Nephron (organoid): ENCODE results near the gene PDGFD.

Experiments
- H3K27ac Mint-ChIP-seq, 3 experiments: 2 replicates each; pipeline ENCODE4 v1.8.0; 2020; ENCODE audit warnings: mixed read lengths in 3 of 3, mild to moderate bottlenecking in 2 of 3, moderate library complexity in 1 of 3
- H3K27me3 Mint-ChIP-seq: 2 replicates; pipeline ENCODE4 v1.8.0; 2021; ENCODE audit warnings: low read depth, mild to moderate bottlenecking, moderate library complexity, mixed read lengths
- H3K36me3 Mint-ChIP-seq: 2 replicates; pipeline ENCODE4 v1.8.0; 2020; ENCODE audit warnings: low read depth, mixed read lengths
- H3K4me1 Mint-ChIP-seq: 2 replicates; pipeline ENCODE4 v1.8.0; 2020; ENCODE audit warnings: mixed read lengths
- H3K4me3 Mint-ChIP-seq, 3 experiments: 2 replicates each; pipeline ENCODE4 v1.8.0; 2020; ENCODE audit warnings: mild to moderate bottlenecking in 3 of 3, mixed read lengths in 3 of 3, moderate library complexity in 2 of 3
- H3K9me3 Mint-ChIP-seq: 2 replicates; pipeline ENCODE4 v1.8.0; 2020; ENCODE audit warnings: mixed read lengths
- CTCF ChIP-seq, 3 experiments: fragments of 200-600 bp; sonication (generic); IDR thresholded peaks; one replicate each; pipeline ENCODE4 v1.5.0; 2021; ENCODE audit warnings: antibody characterized with exemption in 3 of 3; ENCODE audit not compliant: unreplicated experiment in 3 of 3

Gene PDGFD

GRCh38 chr11:104033561-104033960, 130.4 kb downstream of the PDGFD start:
- peaks cover 6% of the 10 kb centered on the region for H3K9me3 Mint-ChIP-seq
- no peaks in the 10 kb centered on the region for H3K36me3 Mint-ChIP-seq
- no peaks in the 10 kb centered on the region for H3K27me3 Mint-ChIP-seq

GRCh38 chr11:104033134-104033533, 130.8 kb downstream of the PDGFD start:
- no peak for TF ChIP-seq CTCF (IDR thresholded peaks at IDR 0.05; ENCODE audit: unreplicated experiment in 3 of 3)
- Mint-ChIP-seq H3K36me3 (no peaks in the 10 kb centered on the region), H3K9me3 (peaks cover 6% of the 10 kb centered on the region), H3K4me3 (no peak overlapping the region), H3K27ac (no peak overlapping the region), H3K27me3 (no peaks in the 10 kb centered on the region), H3K4me1 (no peaks in the 10 kb centered on the region)

More at GRCh38 chr11:104033561-104033960, 130.4 kb downstream of the PDGFD start:
- Mint-ChIP-seq H3K27ac (no peak overlapping the region), H3K4me3 (no peak overlapping the region), H3K4me1 (no peaks in the 10 kb centered on the region)
- no peak for TF ChIP-seq CTCF (IDR thresholded peaks at IDR 0.05; ENCODE audit: unreplicated experiment in 3 of 3)

- TF ChIP-seq CTCF (IDR thresholded peaks at IDR 0.05; ENCODE audit: unreplicated experiment in 3 of 3): no peak
Measured at GRCh38 chr11:104028476-104029263, 135.3 kb downstream of the PDGFD start.

GRCh38 chr11:104024572-104024971, 139.4 kb downstream of the PDGFD start:
- H3K4me3 Mint-ChIP-seq: no peak overlapping the region
- H3K27me3 Mint-ChIP-seq: no peaks in the 10 kb centered on the region
- no peak for TF ChIP-seq CTCF (IDR thresholded peaks at IDR 0.05; ENCODE audit: unreplicated experiment in 3 of 3)
- no peaks in the 10 kb centered on the region for H3K4me1 Mint-ChIP-seq
- no peaks in the 10 kb centered on the region for H3K36me3 Mint-ChIP-seq
- no peaks in the 10 kb centered on the region for H3K9me3 Mint-ChIP-seq
- no peak overlapping the region for H3K27ac Mint-ChIP-seq

More at GRCh38 chr11:104028476-104029263, 135.3 kb downstream of the PDGFD start:
- Mint-ChIP-seq H3K27me3 (no peaks in the 10 kb centered on the region), H3K4me1 (no peaks in the 10 kb centered on the region), H3K27ac (no peak overlapping the region), H3K4me3 (no peak overlapping the region), H3K36me3 (no peaks in the 10 kb centered on the region), H3K9me3 (peaks cover 6% of the 10 kb centered on the region)

- Mint-ChIP-seq H3K36me3 (no peaks in the 10 kb centered on the region), H3K4me3 (no peak overlapping the region), H3K4me1 (peaks cover 2% of the 10 kb centered on the region), H3K9me3 (no peaks in the 10 kb centered on the region), H3K27ac (no peak overlapping the region), H3K27me3 (no peaks in the 10 kb centered on the region)
- TF ChIP-seq CTCF (IDR thresholded peaks at IDR 0.05; ENCODE audit: unreplicated experiment in 3 of 3): no peak
Measured at GRCh38 chr11:104015649-104016415, 148.1 kb downstream of the PDGFD start.
